GM21619 (cell line): Measurements from ENCODE around the gene KCTD5.
A peak's percentile ranks its signal among the peaks of the same experiment; 100 is the strongest.
"Not testable (repeated sequence)": the region's sequence is repeated elsewhere in the genome, so short reads cannot be mapped to it uniquely, and the experiment has no call there.

Experiments used
- ATAC-seq: cut with Tn5 transposase; IDR thresholded peaks from one replicate; pipeline ENCODE4 v1.9.1; 2021; ENCODE audit not compliant: unreplicated experiment

KCTD5 gene

GRCh38 chr16:2671741-2672140 is 10.6 kb upstream of the KCTD5 start:
- ATAC-seq: no peak

GRCh38 chr16:2673066-2673999 is 9.0 kb upstream of the KCTD5 start:
- peak; percentile 87 for ATAC-seq

- ATAC-seq: no peak
These were observed 7.3 kb upstream of the KCTD5 start for GRCh38 chr16:2675021-2675420.

GRCh38 chr16:2675714-2676113 is 6.6 kb upstream of the KCTD5 start:
- ATAC-seq: no peak

- ATAC-seq: not testable (repeated sequence)
These were observed 5.4 kb upstream of the KCTD5 start for GRCh38 chr16:2676937-2677336.

GRCh38 chr16:2678206-2678965 is 3.9 kb upstream of the KCTD5 start:
- not testable (repeated sequence) for ATAC-seq

GRCh38 chr16:2679902-2680301 is 2.4 kb upstream of the KCTD5 start:
- ATAC-seq: not testable (repeated sequence)

- not testable (repeated sequence) for ATAC-seq
These were observed 2.0 kb upstream of the KCTD5 start for GRCh38 chr16:2680360-2680759.

- ATAC-seq: not testable (repeated sequence)
These were observed 718 bp downstream of the KCTD5 start for GRCh38 chr16:2683041-2683440.

GRCh38 chr16:2686075-2686474 is 3.8 kb downstream of the KCTD5 start:
- not testable (repeated sequence) for ATAC-seq

GRCh38 chr16:2686912-2687507 is 4.7 kb downstream of the KCTD5 start:
- peak; percentile 46 for ATAC-seq

GRCh38 chr16:2687531-2688308 is 5.4 kb downstream of the KCTD5 start:
- no peak for ATAC-seq

- ATAC-seq: not testable (repeated sequence)
These were observed 7.1 kb downstream of the KCTD5 start for GRCh38 chr16:2689422-2689821.

GRCh38 chr16:2689968-2690801 is 7.9 kb downstream of the KCTD5 start:
- no peak for ATAC-seq

GRCh38 chr16:2690852-2691251 is 8.5 kb downstream of the KCTD5 start:
- no peak for ATAC-seq

GRCh38 chr16:2691491-2692248 is 9.3 kb downstream of the KCTD5 start:
- no peak for ATAC-seq

GRCh38 chr16:2692251-2692947 is 10.1 kb downstream of the KCTD5 start:
- ATAC-seq: no peak

GRCh38 chr16:2692948-2693651 is 10.8 kb downstream of the KCTD5 start:
- ATAC-seq: no peak
